ENCODE data around the gene ING5.
A peak's percentile ranks its signal among the peaks of the same experiment; 100 is the strongest.

ING5 gene

GRCh38 chr2:241702155-241703031 lies 554 bp downstream of the ING5 start:
- peaks cover 9 to 19% of the 10 kb centered on the region in 2 donors for H3K4me1 Mint-ChIP-seq (ENCODE audit: low read depth in 2 of 2)
- H3K27me3 Mint-ChIP-seq, result no peaks in the 10 kb centered on the region
- H3K9me3 Mint-ChIP-seq, result no peaks in the 10 kb centered on the region
- H3K27ac Mint-ChIP-seq, result peak overlapping the region; percentile 46 to 80
- peak; percentile 84 to 90 (median 87) for DNase-seq
- peak overlapping the region; percentile 78 to 79 for H3K4me3 Mint-ChIP-seq
- peaks cover 41% of the 10 kb centered on the region for H3K36me3 Mint-ChIP-seq (ENCODE audit: insufficient read depth)
- ATAC-seq (replicated peaks), result peak; percentile 70

- no peak for DNase-seq
- Mint-ChIP-seq H3K27ac (peak overlapping the region; percentile 46 to 80), H3K36me3 (ENCODE audit: insufficient read depth) (peaks cover 47% of the 10 kb centered on the region)
Measured at GRCh38 chr2:241703032-241703604, 1.3 kb downstream of the ING5 start.

GRCh38 chr2:241706537-241706936 lies 4.7 kb downstream of the ING5 start:
- Mint-ChIP-seq H3K27ac (no peak overlapping the region), H3K36me3 (ENCODE audit: insufficient read depth) (peaks cover 70% of the 10 kb centered on the region), H3K4me3 (peak overlapping the region in 1 of 2 donors; percentile 8), H3K9me3 (no peaks in the 10 kb centered on the region), H3K27me3 (no peaks in the 10 kb centered on the region), H3K4me1 (ENCODE audit: low read depth in 2 of 2) (peaks cover 10 to 14% of the 10 kb centered on the region in 2 donors)
- ATAC-seq (replicated peaks), result no peak
- DNase-seq, result no peak

More at GRCh38 chr2:241703032-241703604, 1.3 kb downstream of the ING5 start:
- Mint-ChIP-seq H3K27me3 (no peaks in the 10 kb centered on the region), H3K4me1 (ENCODE audit: low read depth in 2 of 2) (peaks cover 9 to 19% of the 10 kb centered on the region in 2 donors), H3K9me3 (no peaks in the 10 kb centered on the region), H3K4me3 (peak overlapping the region; percentile 78 to 79)
- ATAC-seq (replicated peaks), result no peak

- Mint-ChIP-seq H3K27me3 (no peaks in the 10 kb centered on the region), H3K27ac (peak overlapping the region in 1 of 2 donors; percentile 35), H3K36me3 (ENCODE audit: insufficient read depth) (peaks cover 85% of the 10 kb centered on the region), H3K9me3 (no peaks in the 10 kb centered on the region), H3K4me3 (no peak overlapping the region), H3K4me1 (ENCODE audit: low read depth in 2 of 2) (peaks cover 3 to 4% of the 10 kb centered on the region in 2 donors)
- ATAC-seq (replicated peaks), result no peak
- no peak for DNase-seq
Measured at GRCh38 chr2:241708879-241709278, 7.0 kb downstream of the ING5 start.

DNA sequence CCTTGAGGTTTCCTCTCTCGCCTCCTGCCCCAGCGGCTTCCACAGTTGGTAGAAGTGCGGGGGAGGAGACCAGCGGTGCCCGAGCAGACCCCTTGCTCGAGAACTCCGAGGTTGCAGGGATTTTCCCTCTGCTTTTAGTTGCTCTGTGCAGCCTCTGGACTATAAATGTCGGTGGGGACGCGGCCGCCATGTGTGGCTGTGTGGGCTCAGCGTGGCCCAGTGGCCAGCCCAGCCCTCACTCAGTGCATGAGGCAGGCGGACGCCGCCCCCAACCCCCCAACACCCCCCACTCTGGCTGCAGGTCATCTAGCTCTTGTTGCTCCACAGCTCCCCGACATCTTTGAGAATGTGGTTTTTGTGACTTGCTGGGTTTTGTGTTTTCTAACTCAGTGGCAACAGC lies 17.3 kb downstream of the ING5 start:
- peaks cover 51% of the 10 kb centered on the region for H3K36me3 Mint-ChIP-seq (ENCODE audit: insufficient read depth)
- H3K9me3 Mint-ChIP-seq, result no peaks in the 10 kb centered on the region
- DNase-seq (no peak), ATAC-seq (replicated peaks) (no peak)
- no peak overlapping the region for H3K4me3 Mint-ChIP-seq
- peaks cover 0 to 10% of the 10 kb centered on the region in 2 donors for H3K4me1 Mint-ChIP-seq (ENCODE audit: low read depth in 2 of 2)
- H3K27ac Mint-ChIP-seq, result no peak overlapping the region
- H3K27me3 Mint-ChIP-seq, result no peaks in the 10 kb centered on the region

DNA sequence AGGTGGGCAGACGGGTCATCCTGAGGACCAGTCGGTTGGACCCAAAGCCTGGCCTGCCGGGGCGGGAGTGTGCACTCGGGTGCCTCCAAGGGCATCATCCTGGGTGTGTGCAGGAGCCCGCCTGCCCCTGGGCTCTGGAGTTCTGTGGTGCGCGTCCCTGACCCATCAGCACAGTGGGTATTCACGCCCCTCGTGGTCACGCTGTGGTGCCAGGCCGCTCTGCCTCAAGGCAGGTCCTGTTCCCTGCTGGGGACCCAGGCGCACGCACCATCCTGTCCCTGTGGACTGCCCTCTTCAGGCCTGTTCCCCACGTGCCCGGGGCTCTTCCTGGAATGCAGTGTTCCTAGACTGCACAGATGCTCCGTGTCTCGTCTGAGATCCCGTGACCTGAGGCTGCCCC lies 18.3 kb downstream of the ING5 start:
- peaks cover 0 to 5% of the 10 kb centered on the region in 2 donors for H3K4me1 Mint-ChIP-seq (ENCODE audit: low read depth in 2 of 2)
- ATAC-seq (replicated peaks) (no peak), DNase-seq (no peak)
- H3K36me3 Mint-ChIP-seq (ENCODE audit: insufficient read depth), result peaks cover 46% of the 10 kb centered on the region
- H3K27ac Mint-ChIP-seq, result no peak overlapping the region
- H3K27me3 Mint-ChIP-seq, result no peaks in the 10 kb centered on the region
- H3K4me3 Mint-ChIP-seq, result no peak overlapping the region
- H3K9me3 Mint-ChIP-seq, result no peaks in the 10 kb centered on the region

- Mint-ChIP-seq H3K4me3 (no peak overlapping the region), H3K9me3 (no peaks in the 10 kb centered on the region), H3K27me3 (no peaks in the 10 kb centered on the region), H3K36me3 (ENCODE audit: insufficient read depth) (peaks cover 44% of the 10 kb centered on the region), H3K4me1 (ENCODE audit: low read depth in 2 of 2) (peaks cover 0 to 5% of the 10 kb centered on the region in 2 donors), H3K27ac (no peak overlapping the region)
- DNase-seq (no peak), ATAC-seq (replicated peaks) (no peak)
Measured at GRCh38 chr2:241720560-241720959, 18.7 kb downstream of the ING5 start.

DNA sequence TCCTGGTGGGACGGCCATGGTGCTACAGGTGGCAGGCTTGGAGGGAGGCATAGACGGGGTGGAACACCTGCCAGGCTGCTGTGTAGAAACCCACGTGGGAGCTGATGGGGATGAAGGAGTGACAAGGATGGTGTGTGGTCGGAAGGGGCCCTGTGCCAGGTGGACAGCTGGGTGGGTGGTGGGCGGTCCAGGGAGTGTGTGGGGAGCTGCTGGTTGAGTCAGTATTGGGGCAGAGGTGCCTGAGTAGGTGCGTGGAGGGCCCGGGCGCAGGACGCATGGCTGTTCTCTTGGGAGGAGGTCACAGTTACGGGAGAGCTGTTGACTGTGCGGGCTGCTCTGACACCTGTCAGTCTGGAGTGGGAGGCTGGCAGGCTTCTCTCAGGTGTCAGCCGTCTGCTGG lies 20.0 kb downstream of the ING5 start:
- H3K27ac Mint-ChIP-seq, result no peak overlapping the region
- peaks cover 35% of the 10 kb centered on the region for H3K36me3 Mint-ChIP-seq (ENCODE audit: insufficient read depth)
- H3K27me3 Mint-ChIP-seq, result no peaks in the 10 kb centered on the region
- ATAC-seq (replicated peaks) (no peak), DNase-seq (no peak)
- H3K4me1 Mint-ChIP-seq (ENCODE audit: low read depth in 2 of 2), result peaks cover 0 to 5% of the 10 kb centered on the region in 2 donors
- no peaks in the 10 kb centered on the region for H3K9me3 Mint-ChIP-seq
- no peak overlapping the region for H3K4me3 Mint-ChIP-seq

DNA sequence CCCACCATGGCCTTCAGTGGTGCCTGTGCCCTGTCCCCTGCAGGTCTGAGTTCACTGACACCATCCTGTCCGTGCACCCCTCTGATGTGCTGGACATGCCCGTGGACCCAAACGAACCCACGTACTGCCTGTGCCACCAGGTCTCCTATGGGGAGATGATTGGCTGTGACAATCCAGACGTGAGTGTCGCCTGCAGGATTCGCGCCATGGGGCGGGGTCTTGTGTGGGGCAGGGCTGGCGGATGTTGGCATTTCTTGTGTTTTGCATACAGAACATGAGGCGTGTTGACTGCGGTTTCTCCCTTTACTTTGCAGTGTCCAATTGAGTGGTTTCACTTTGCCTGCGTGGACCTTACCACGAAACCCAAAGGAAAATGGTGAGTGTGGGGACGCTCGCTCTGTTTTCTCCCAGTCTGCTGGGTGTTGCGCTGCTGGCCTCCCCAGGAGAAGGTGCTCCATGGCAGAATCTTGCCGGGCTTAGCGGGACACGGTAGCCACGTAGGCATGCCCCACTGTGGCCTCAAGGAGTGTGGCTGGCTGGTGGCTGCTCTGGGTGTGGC lies 21.1 kb downstream of the ING5 start:
- ATAC-seq (replicated peaks), result no peak
- no peak overlapping the region for H3K4me3 Mint-ChIP-seq

GRCh38 chr2:241724259-241724974 lies 22.6 kb downstream of the ING5 start:
- no peaks in the 10 kb centered on the region for H3K9me3 Mint-ChIP-seq
- H3K4me1 Mint-ChIP-seq (ENCODE audit: low read depth in 2 of 2), result peaks cover 0 to 5% of the 10 kb centered on the region in 2 donors
- DNase-seq (peak; percentile 31 to 35 (median 32)), ATAC-seq (replicated peaks) (peak; percentile 54)
- no peaks in the 10 kb centered on the region for H3K27me3 Mint-ChIP-seq
- no peak overlapping the region for H3K4me3 Mint-ChIP-seq
- no peak overlapping the region for H3K27ac Mint-ChIP-seq
- peaks cover 20% of the 10 kb centered on the region for H3K36me3 Mint-ChIP-seq (ENCODE audit: insufficient read depth)

More for the DNA sequence above, 21.1 kb downstream of the ING5 start:
- H3K9me3 Mint-ChIP-seq, result no peaks in the 10 kb centered on the region
- no peak for DNase-seq
- no peaks in the 10 kb centered on the region for H3K27me3 Mint-ChIP-seq
- H3K4me1 Mint-ChIP-seq (ENCODE audit: low read depth in 2 of 2), result peaks cover 0 to 5% of the 10 kb centered on the region in 2 donors
- H3K27ac Mint-ChIP-seq, result no peak overlapping the region
- peaks cover 24% of the 10 kb centered on the region for H3K36me3 Mint-ChIP-seq (ENCODE audit: insufficient read depth)

- ATAC-seq (replicated peaks) (no peak), DNase-seq (no peak)
- Mint-ChIP-seq H3K4me1 (ENCODE audit: low read depth in 2 of 2) (peaks cover 0 to 5% of the 10 kb centered on the region in 2 donors), H3K4me3 (no peak overlapping the region), H3K9me3 (no peaks in the 10 kb centered on the region), H3K27me3 (no peaks in the 10 kb centered on the region), H3K27ac (no peak overlapping the region), H3K36me3 (ENCODE audit: insufficient read depth) (peaks cover 18% of the 10 kb centered on the region)
Measured at GRCh38 chr2:241724975-241725870, 23.4 kb downstream of the ING5 start.

DNA sequence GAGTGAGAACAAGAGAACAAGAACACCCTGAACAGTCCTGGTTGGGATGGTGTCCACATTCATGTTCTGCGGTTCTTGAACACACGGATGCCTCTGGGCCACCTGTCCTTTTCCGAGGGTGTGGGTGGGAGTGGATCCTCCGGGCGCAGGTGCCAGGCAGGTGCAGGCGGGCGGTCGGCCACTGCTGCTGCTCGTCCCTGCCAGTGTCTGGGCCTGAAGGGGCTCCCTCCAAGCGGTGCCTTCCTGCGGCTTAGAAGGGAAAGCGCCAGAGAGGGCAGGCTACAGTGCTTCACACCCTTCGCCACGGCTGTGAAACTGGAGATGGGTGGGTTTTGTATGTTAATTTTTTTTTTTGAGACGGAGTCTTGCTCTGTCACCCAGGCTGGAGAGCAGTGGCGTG lies 24.6 kb downstream of the ING5 start:
- Mint-ChIP-seq H3K4me3 (no peak overlapping the region), H3K36me3 (ENCODE audit: insufficient read depth) (peaks cover 18% of the 10 kb centered on the region), H3K27ac (no peak overlapping the region), H3K4me1 (ENCODE audit: low read depth in 2 of 2) (peaks cover 6 to 7% of the 10 kb centered on the region in 2 donors), H3K9me3 (no peaks in the 10 kb centered on the region), H3K27me3 (no peaks in the 10 kb centered on the region)
- ATAC-seq (replicated peaks) (no peak), DNase-seq (no peak)
